Natural killer cell (primary cell): ENCODE results near the gene SYCP3. TPM values are rescaled to one million over a fixed set of nuclear protein-coding genes. Genes with fewer than 3 reads are reported as not detected.

Source experiments
- ATAC-seq, 3 donors: fragments of 150-1000 bp in 2 of 3; fragments of 200-7000 bp in 1 of 3; cut with Tn5 transposase; 1 replicate in 1 of 3; 2 replicates in 2 of 3; pipeline ENCODE4 v1.10.0; 2021; ENCODE audit warnings: mild to moderate bottlenecking in 2 of 3, moderate library complexity in 2 of 3
- DNase-seq, 2 donors: peaks; one replicate each; pipeline versions ENCODE4 v3.0.0 to v3.0.0-alpha.2; 2013 to 2021; ENCODE audit warnings: mixed read lengths in 1 of 2
- H3K27ac ChIP-seq: one replicate; pipeline ENCODE4 v1.5.1; 2013; ENCODE audit warnings: mild to moderate bottlenecking, low read length
- H3K27me3 ChIP-seq: one replicate; pipeline ENCODE4 v1.6.1; 2013; ENCODE audit warnings: low read length; ENCODE audit not compliant: control insufficient read depth, insufficient read depth
- H3K36me3 ChIP-seq: one replicate; pipeline ENCODE4 v1.6.1; 2013; ENCODE audit warnings: low read length; ENCODE audit not compliant: control insufficient read depth, insufficient read depth
- H3K4me1 ChIP-seq: one replicate; pipeline ENCODE4 v1.6.1; 2013; ENCODE audit warnings: low read length; ENCODE audit not compliant: control insufficient read depth, insufficient read depth
- H3K4me3 ChIP-seq: one replicate; pipeline ENCODE4 v1.5.1; 2013; ENCODE audit warnings: low read length
- H3K9me3 ChIP-seq: one replicate; pipeline ENCODE4 v1.6.1; 2013; ENCODE audit warnings: low read length; ENCODE audit not compliant: control insufficient read depth, insufficient read depth
- H3K27ac Mint-ChIP-seq, 2 donors: one replicate each; pipeline ENCODE4 v1.8.0; 2022; ENCODE audit warnings: mild to moderate bottlenecking in 2 of 2, mixed read lengths in 2 of 2, moderate library complexity in 1 of 2
- H3K27me3 Mint-ChIP-seq, 2 donors: one replicate each; pipeline ENCODE4 v1.8.0; 2022; ENCODE audit warnings: low read depth in 2 of 2, mixed read lengths in 2 of 2
- H3K36me3 Mint-ChIP-seq: one replicate; pipeline ENCODE4 v1.8.0; 2022; ENCODE audit warnings: mixed read lengths
- H3K4me1 Mint-ChIP-seq, 2 donors: one replicate each; pipeline ENCODE4 v1.8.0; 2022; ENCODE audit warnings: mixed read lengths in 2 of 2
- H3K4me3 Mint-ChIP-seq: one replicate; pipeline ENCODE4 v1.8.0; 2022; ENCODE audit warnings: mild to moderate bottlenecking, moderate library complexity, mixed read lengths
- H3K9me3 Mint-ChIP-seq, 2 donors: one replicate each; pipeline ENCODE4 v1.8.0; 2022; ENCODE audit warnings: mixed read lengths in 2 of 2
- WGBS: methylation state at CpG from one replicate; pipeline ENCODE4 v1.1.7; 2013; ENCODE audit warnings: missing lambda C conversion rate; ENCODE audit not compliant: insufficient coverage; 5-methylcytosine and 5-hydroxymethylcytosine counted together
- intact Hi-C: fragments of 100-400 bp; cut with micrococcal nuclease; formaldehyde crosslinking; loops from one replicate; pipeline ENCODE4 v1.14.2; 2022
- total RNA-seq, 4 donors: library from RNA; stranded (reverse); fragments of 120-200 nt in 1 of 4; gene quantifications; one replicate each; pipeline versions ENCODE4 v1.2.3 to v1.2.4, GENCODE V29; 2013 to 2022
- TF ChIP-seq, protein P1 (sequence below): fragments of 200-600 bp; IDR thresholded peaks from one replicate; pipeline ENCODE4 v1.8.0; 2022; ENCODE audit warnings: antibody characterized with exemption

Gene SYCP3
- total RNA-seq, 3 donors from 2014 or later (not counting 1 experiment from before 2014, with no cell fraction given) = 1.4 to 3.2 (median 2.4) TPM

DNA sequence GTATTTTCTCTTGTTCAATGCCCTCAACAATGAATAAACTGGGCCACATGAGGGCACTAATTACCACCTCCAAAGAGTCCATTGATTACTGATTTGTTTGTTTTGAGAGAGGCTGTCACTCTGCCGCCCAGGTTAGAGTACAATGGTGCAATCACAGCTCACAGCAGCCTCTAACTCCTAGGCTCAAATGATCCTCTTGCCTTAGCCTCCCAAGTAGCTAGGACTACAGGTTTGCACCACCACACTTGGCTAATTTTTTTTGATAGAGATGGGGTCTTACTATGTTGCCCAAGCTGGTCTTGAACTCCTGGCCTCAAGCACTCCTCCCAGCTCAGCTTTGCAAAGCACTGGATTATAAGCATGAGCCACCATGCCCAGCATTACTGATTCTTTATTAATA is 28.3 kb upstream of the SYCP3 start:
- Mint-ChIP-seq H3K36me3 (peaks cover 27% of the 10 kb centered on the region), H3K4me3 (no peak overlapping the region), H3K27me3 (no peaks in the 10 kb centered on the region), H3K27ac (peak overlapping the region in 1 of 2 donors; percentile 31), H3K4me1 (peaks cover 19 to 26% of the 10 kb centered on the region in 2 donors), H3K9me3 (no peaks in the 10 kb centered on the region)
- intact Hi-C loops = no loop called here
- H3K9me3 ChIP-seq = no peaks in the 10 kb centered on the region
- peaks cover 81% of the 10 kb centered on the region for H3K36me3 ChIP-seq
- no peaks in the 10 kb centered on the region for H3K27me3 ChIP-seq
- TF ChIP-seq, protein P1, sequence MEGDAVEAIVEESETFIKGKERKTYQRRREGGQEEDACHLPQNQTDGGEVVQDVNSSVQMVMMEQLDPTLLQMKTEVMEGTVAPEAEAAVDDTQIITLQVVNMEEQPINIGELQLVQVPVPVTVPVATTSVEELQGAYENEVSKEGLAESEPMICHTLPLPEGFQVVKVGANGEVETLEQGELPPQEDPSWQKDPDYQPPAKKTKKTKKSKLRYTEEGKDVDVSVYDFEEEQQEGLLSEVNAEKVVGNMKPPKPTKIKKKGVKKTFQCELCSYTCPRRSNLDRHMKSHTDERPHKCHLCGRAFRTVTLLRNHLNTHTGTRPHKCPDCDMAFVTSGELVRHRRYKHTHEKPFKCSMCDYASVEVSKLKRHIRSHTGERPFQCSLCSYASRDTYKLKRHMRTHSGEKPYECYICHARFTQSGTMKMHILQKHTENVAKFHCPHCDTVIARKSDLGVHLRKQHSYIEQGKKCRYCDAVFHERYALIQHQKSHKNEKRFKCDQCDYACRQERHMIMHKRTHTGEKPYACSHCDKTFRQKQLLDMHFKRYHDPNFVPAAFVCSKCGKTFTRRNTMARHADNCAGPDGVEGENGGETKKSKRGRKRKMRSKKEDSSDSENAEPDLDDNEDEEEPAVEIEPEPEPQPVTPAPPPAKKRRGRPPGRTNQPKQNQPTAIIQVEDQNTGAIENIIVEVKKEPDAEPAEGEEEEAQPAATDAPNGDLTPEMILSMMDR = no peak
- no peak overlapping the region for H3K4me3 ChIP-seq
- no peak overlapping the region for H3K27ac ChIP-seq
- DNase-seq (no peak), ATAC-seq (no peak)
- 88% methylated on average over 1 of the region's 1 CpG for WGBS
- H3K4me1 ChIP-seq = peaks cover 2% of the 10 kb centered on the region

- H3K27me3 Mint-ChIP-seq = no peaks in the 10 kb centered on the region
- no peak for ATAC-seq
- 98% methylated on average over 4 of the region's 5 CpGs for WGBS
- H3K27ac Mint-ChIP-seq = peak overlapping the region; percentile 57 to 78
- Histone ChIP-seq H3K4me1 (no peaks in the 10 kb centered on the region), H3K36me3 (peaks cover 79% of the 10 kb centered on the region), H3K27me3 (no peaks in the 10 kb centered on the region), H3K27ac (no peak overlapping the region), H3K9me3 (no peaks in the 10 kb centered on the region), H3K4me3 (no peak overlapping the region)
- TF ChIP-seq, protein P1 = no peak
- H3K4me3 Mint-ChIP-seq = no peak overlapping the region
- no peak for DNase-seq
- intact Hi-C loops = no loop called here
- H3K36me3 Mint-ChIP-seq = peaks cover 26% of the 10 kb centered on the region
- H3K9me3 Mint-ChIP-seq = no peaks in the 10 kb centered on the region
- peaks cover 19 to 25% of the 10 kb centered on the region in 2 donors for H3K4me1 Mint-ChIP-seq
Observed at GRCh38 chr12:101764051-101764792, 25.0 kb upstream of the SYCP3 start.

DNA sequence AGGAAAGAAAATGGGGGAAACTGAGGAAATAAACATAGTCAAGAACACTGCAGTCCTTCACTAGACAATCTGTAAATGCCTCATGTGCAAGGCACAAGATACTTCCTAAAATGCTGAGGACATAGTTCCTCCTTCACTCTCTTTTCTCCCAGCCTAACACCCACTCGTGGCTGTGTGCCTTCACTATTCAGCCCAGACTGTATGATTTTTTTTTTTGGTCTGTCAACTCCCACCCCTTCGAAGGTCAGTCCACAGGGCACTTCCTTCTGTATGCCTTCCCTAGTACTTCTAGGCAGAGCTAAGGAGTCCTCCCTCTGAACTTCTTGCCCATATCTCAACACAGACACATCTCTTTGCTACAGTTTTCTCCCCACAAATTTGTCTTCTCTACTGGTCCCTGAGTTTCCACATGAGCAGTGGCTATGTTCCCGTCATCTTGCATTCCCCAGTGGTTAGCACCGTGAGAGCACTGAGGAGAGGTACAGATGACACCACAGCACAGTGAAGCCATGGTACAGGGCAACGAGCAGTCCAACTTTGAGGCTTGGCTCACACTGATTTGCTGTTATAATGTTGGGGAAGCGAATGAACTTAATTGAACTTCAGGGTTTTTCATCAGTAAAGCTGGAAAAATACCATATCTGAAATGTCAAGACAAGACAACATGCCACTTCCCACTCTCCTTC is 24.1 kb upstream of the SYCP3 start:
- DNase-seq = no peak
- Mint-ChIP-seq H3K4me3 (peak overlapping the region; percentile 37), H3K27me3 (no peaks in the 10 kb centered on the region), H3K27ac (peak overlapping the region; percentile 57 to 78), H3K4me1 (peaks cover 18 to 19% of the 10 kb centered on the region in 2 donors), H3K9me3 (no peaks in the 10 kb centered on the region), H3K36me3 (peaks cover 26% of the 10 kb centered on the region)
- Histone ChIP-seq H3K4me3 (no peak overlapping the region), H3K9me3 (no peaks in the 10 kb centered on the region), H3K4me1 (no peaks in the 10 kb centered on the region), H3K36me3 (peaks cover 77% of the 10 kb centered on the region), H3K27me3 (no peaks in the 10 kb centered on the region), H3K27ac (no peak overlapping the region)
- TF ChIP-seq, protein P1 = no peak
- intact Hi-C loops = no loop called here
- 72% methylated on average over 6 of the region's 6 CpGs for WGBS
- no peak for ATAC-seq
